Calu3 (cell line): ENCODE data around the gene C20orf204. TPM values are rescaled to one million over a fixed set of nuclear protein-coding genes. Genes with fewer than 3 reads are reported as not detected.

ENCODE experiments used
- Bru-seq: library from RNA; stranded (reverse); fragments of 400-500 nt; gene quantifications from one replicate; lab custom pipeline; 2021; lab: Mats Ljungman, UMichigan
- BruChase-seq, 2 experiments: library from RNA; stranded (reverse); fragments of 400-500 nt; gene quantifications; one replicate each; lab custom pipeline; 2021; lab: Mats Ljungman, UMichigan
- BruUV-seq: library from RNA; stranded (reverse); fragments of 400-500 nt; replicated peaks from 2 replicates; lab custom pipeline; 2021; lab: Mats Ljungman, UMichigan
- CTCF ChIA-PET: fragments of 300-600 bp; sonication (Branson Sonifier 250); formaldehyde crosslinking; loops from one replicate; lab custom pipeline; 2022; ENCODE audit warnings: antibody characterized with exemption; lab: Charles Lee
- DNase-seq: peaks from one replicate; pipeline ENCODE4 v3.0.0; 2022
- H3K27ac Mint-ChIP-seq: one replicate; pipeline ENCODE4 v1.8.0; 2022; ENCODE audit warnings: mixed read lengths; ENCODE audit not compliant: unreplicated experiment
- H3K27me3 Mint-ChIP-seq: one replicate; pipeline ENCODE4 v1.8.0; 2022; ENCODE audit warnings: mixed read lengths; ENCODE audit not compliant: unreplicated experiment
- H3K36me3 Mint-ChIP-seq: one replicate; pipeline ENCODE4 v1.8.0; 2022; ENCODE audit warnings: mild to moderate bottlenecking, moderate library complexity, mixed read lengths; ENCODE audit not compliant: insufficient read depth, unreplicated experiment
- H3K4me1 Mint-ChIP-seq: one replicate; pipeline ENCODE4 v1.8.0; 2022; ENCODE audit warnings: mild to moderate bottlenecking, low read depth, mixed read lengths; ENCODE audit not compliant: unreplicated experiment
- H3K4me3 Mint-ChIP-seq: one replicate; pipeline ENCODE4 v1.8.0; 2022; ENCODE audit warnings: mild to moderate bottlenecking, low read depth, moderate library complexity, mixed read lengths; ENCODE audit not compliant: unreplicated experiment
- H3K9me3 Mint-ChIP-seq: one replicate; pipeline ENCODE4 v1.8.0; 2022; ENCODE audit warnings: low read depth, mixed read lengths; ENCODE audit not compliant: unreplicated experiment
- intact Hi-C: fragments of 100-400 bp; cut with micrococcal nuclease; formaldehyde crosslinking; loops from one replicate; pipeline ENCODE4 v1.10.0; 2022; ENCODE audit not compliant: unreplicated experiment
- long read RNA-seq: library from polyadenylated mRNA; stranded (forward); transcript quantifications from one replicate; pipeline ENCODE4 v2.0.0, GENCODE V29; 2022
- total RNA-seq: library from RNA; stranded (reverse); gene quantifications from 2 replicates; pipeline ENCODE4 v1.2.3, GENCODE V29; 2022
- TF ChIP-seq, protein P1 (sequence below): fragments of 200-600 bp; IDR thresholded peaks from one replicate; pipeline ENCODE4 v1.8.0; 2022; ENCODE audit warnings: antibody characterized with exemption; ENCODE audit not compliant: unreplicated experiment

C20orf204 gene
- total RNA-seq: 4.9 and 5.0 TPM in 2 replicates
- percentile 53 among the genes with signal in this experiment for Bru-seq, nascent RNA
- percentile 61 among the genes with signal in this experiment for BruChase-seq, experiment 1, labeled RNA remaining after a 6-hour chase
- percentile 59 among the genes with signal in this experiment for BruChase-seq, experiment 2, labeled RNA remaining after a 2-hour chase
- long read RNA-seq: 0 reads

- no TSS peak for BruUV-seq
- H3K9me3 Mint-ChIP-seq: no peaks in the 10 kb centered on the region
- H3K36me3 Mint-ChIP-seq: peaks cover 83% of the 10 kb centered on the region
- peaks cover 26% of the 10 kb centered on the region for H3K27me3 Mint-ChIP-seq
- intact Hi-C loops: loop anchor here (5.0 kb wide), 1 partner anchor 86 kb away; no protein-coding TSS in a partner anchor
- H3K4me3 Mint-ChIP-seq: no peak within 1 kb of the TSS
- no peak for DNase-seq
- TF ChIP-seq, protein P1, sequence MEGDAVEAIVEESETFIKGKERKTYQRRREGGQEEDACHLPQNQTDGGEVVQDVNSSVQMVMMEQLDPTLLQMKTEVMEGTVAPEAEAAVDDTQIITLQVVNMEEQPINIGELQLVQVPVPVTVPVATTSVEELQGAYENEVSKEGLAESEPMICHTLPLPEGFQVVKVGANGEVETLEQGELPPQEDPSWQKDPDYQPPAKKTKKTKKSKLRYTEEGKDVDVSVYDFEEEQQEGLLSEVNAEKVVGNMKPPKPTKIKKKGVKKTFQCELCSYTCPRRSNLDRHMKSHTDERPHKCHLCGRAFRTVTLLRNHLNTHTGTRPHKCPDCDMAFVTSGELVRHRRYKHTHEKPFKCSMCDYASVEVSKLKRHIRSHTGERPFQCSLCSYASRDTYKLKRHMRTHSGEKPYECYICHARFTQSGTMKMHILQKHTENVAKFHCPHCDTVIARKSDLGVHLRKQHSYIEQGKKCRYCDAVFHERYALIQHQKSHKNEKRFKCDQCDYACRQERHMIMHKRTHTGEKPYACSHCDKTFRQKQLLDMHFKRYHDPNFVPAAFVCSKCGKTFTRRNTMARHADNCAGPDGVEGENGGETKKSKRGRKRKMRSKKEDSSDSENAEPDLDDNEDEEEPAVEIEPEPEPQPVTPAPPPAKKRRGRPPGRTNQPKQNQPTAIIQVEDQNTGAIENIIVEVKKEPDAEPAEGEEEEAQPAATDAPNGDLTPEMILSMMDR: no peak
- H3K4me1 Mint-ChIP-seq: peaks cover 6% of the 10 kb centered on the region
- H3K27ac Mint-ChIP-seq: no peak within 1 kb of the TSS
- CTCF ChIA-PET: interaction anchor here (0.8 kb wide), 1 partner anchor 498 kb away, joined by 3 read pairs; the partner anchor contains the start of gene PTK6
Observed at GRCh38 chr20:64035933-64036345, at the start of gene C20orf204. TSS of gene C20orf204 (plus strand) at chr20:64036182. CDS start at chr20:64036324, 142 bp downstream.

DNA sequence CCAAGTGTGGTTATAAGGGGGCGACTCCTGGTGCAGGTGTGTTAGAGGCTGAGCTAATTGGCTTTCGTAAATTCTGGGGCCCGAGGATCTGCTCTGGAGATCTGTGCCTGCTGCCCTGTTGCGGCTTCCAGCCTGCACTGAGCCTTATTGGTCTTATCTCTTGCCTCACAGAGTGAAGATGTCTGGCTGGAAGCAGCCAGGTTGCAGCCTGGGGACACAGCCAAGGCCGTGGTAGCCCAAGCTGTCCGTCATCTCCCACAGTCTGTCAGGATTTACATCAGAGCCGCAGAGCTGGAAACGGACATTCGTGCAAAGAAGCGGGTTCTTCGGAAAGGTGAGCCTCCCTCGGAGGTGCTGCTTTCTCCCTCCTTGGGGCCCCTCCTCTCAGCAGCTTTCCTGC lies 35.1 kb upstream of the C20orf204 start:
- H3K36me3 Mint-ChIP-seq: peaks cover 95% of the 10 kb centered on the region
- no TSS peak for BruUV-seq
- H3K27me3 Mint-ChIP-seq: no peaks in the 10 kb centered on the region
- TF ChIP-seq, protein P1: no peak
- H3K4me3 Mint-ChIP-seq: no peak overlapping the region
- no peaks in the 10 kb centered on the region for H3K9me3 Mint-ChIP-seq
- no peak for DNase-seq
- no peaks in the 10 kb centered on the region for H3K4me1 Mint-ChIP-seq
- intact Hi-C loops: no loop called here
- CTCF ChIA-PET: no interaction called here
- H3K27ac Mint-ChIP-seq: no peak overlapping the region

DNA sequence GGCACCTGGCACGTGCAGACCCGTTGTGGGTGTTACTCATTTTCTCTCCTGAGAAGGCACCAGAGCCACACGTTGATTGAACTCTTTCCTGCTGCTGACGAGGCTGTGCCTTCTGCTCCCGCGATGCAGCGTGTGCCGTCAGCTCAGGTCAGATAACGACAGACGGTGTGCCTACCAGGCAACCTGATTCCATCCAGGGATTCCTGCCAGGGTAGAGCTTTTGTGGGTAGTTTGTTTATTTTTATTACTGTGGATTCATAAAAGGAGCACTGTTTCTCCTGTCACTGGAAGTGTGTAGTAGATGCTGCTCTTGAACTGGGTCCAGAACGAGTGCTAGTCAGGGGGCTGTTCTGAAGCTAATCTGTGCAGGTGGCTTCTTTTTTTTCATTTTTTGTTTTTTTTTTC lies 34.4 kb upstream of the C20orf204 start:
- TF ChIP-seq, protein P1: no peak
- no peak for DNase-seq
- no peaks in the 10 kb centered on the region for H3K4me1 Mint-ChIP-seq
- BruUV-seq: no TSS peak
- no peak overlapping the region for H3K4me3 Mint-ChIP-seq
- no peak overlapping the region for H3K27ac Mint-ChIP-seq
- CTCF ChIA-PET: no interaction called here
- peaks cover 96% of the 10 kb centered on the region for H3K36me3 Mint-ChIP-seq
- no peaks in the 10 kb centered on the region for H3K27me3 Mint-ChIP-seq
- H3K9me3 Mint-ChIP-seq: no peaks in the 10 kb centered on the region
- intact Hi-C loops: no loop called here

DNA sequence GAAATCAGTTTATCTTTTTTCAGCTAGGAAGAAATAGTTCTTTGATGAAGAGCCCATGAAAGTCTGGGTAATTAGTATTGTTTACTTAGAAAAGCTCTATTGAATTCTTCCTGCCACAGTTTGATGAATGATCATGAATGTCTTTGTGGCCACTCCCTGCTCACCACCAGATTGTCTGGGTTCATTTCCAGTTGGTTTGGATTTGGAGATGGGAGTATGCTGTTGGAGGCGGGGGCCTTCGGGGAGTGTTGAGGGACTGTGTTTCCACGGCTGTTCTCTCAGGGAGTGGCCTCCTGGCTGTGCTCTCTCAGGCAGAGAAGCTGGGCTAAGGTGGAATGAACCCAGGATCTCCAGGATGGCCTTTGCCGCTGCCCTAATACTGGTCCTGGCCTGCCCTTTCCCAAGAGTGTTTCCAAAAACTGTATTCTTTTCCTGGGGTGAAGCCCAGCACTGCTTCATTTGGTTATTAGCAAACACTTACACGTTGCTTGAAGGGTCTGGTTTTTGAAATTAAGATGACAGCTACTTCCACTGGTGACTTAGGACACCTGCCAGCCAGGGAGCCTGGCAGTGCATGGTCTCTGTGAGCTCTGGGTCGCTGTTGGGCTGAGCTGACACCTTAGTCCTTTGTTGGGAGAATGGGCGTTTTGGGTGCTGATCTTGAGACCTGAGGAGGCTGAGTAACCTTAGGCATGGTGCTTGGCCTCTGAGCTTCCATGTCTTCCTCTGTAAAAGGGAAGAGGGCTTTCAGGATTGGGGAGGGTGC lies 31.8 kb upstream of the C20orf204 start:
- intact Hi-C loops: no loop called here
- no peak overlapping the region for H3K4me3 Mint-ChIP-seq
- DNase-seq: no peak
- TF ChIP-seq, protein P1: no peak
- H3K27me3 Mint-ChIP-seq: no peaks in the 10 kb centered on the region
- BruUV-seq: no TSS peak
- CTCF ChIA-PET: interaction anchor here (0.6 to 0.7 kb wide), 2 partner anchors 30 to 687 kb away, joined by 3 to 4 read pairs; no protein-coding TSS in a partner anchor
- H3K27ac Mint-ChIP-seq: no peak overlapping the region
- peaks cover 96% of the 10 kb centered on the region for H3K36me3 Mint-ChIP-seq
- no peaks in the 10 kb centered on the region for H3K4me1 Mint-ChIP-seq
- peaks cover 3% of the 10 kb centered on the region for H3K9me3 Mint-ChIP-seq
